Stimulated activated CD8-positive, alpha-beta memory T cell treated with anti-CD3 and anti-CD28 coated beads, Interleukin-15, amount 100 ng/mL, for 48 hours (primary cell): Measurements from ENCODE around the gene NKPD1.

ENCODE experiments used
- DNase-seq, 2 donors: peaks; one replicate each; pipeline ENCODE4 v3.0.0-alpha.2; 2020; ENCODE audit warnings: low read depth in 2 of 2

NKPD1 gene

DNA sequence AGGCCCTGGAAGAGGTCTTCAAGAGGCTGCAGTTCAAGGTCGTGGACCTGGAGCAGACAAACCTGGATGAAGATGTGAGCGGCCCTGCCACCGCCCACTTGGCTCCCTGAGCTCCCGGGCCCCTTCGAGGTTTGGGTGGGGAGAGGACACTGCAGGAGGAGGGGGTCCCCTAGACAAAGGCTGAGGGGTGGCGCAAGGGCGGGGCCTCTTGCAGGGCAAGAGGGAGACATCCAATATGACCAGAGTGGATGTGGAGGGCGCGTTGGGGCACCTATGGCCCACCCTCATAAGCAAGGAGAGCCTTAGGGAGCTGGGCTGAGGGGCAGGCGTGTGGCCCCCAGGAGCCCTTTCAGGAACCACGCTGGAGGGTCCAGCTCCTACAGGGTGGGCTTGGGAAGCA, 20.2 kb downstream of the NKPD1 start:
- no peak for DNase-seq

DNA sequence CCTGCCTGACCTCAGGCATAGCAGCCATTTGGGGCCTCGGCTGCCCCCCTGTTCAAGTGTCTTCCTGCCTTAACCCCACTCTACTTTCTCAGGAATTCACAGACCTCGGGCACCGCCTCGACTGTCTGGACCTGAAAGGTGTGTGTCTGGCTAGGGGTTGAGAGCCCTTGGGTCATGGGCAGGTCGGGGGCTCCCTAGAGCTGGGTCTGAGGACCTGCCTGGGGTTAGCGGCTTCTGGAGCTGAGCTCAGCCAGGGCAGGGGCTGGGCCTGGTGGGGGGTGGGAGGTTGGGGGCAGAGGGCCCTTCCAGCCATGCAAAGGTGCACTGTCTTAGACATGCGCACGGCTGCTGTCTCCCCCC, 20.7 kb downstream of the NKPD1 start:
- DNase-seq = no peak

DNA sequence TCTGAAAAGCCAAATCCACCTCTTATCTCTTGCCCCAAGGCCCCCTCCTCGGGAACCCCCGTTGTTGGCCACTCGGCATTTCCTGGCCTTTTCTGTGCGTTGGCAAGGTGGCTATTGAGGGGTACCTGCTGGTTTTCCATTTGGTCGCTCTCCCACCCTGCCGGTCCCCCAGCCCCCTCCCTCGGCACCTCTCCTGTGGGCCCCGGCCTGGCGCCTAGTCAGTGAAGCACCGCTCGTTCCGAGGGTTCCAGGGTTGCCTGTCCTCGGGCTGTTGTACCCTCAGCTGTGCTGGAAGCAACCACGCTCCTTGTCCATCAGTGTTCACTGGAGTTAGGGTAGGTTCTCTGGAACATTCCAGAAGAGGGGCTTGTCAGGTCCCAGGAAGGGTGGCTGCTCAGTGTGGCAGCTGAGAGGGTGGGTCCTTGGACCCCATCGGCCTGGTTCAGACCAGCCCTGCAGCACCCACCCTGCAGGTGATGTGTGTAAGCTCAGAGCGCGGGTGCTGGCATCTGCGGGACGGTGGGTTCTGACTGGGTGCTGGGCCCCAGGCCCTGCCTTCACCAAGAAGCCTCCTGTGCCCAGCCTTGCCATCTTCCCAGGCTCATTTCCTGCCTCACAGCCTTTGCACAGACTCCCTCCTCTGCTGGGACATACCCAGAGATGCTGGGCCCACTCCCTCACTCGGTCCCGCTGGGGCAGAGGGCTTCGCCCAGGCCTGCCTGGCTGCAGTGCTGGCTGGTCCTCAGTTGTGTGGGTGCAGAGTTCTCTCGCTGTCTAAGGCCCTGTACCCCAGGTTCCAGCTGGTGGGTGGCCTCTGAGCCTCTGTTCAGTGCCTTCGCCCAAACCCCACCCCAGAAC, 21.3 kb downstream of the NKPD1 start:
- DNase-seq = no peak

- no peak for DNase-seq
Observed at GRCh38 chr19:45138303-45138751, 22.5 kb downstream of the NKPD1 start.

DNA sequence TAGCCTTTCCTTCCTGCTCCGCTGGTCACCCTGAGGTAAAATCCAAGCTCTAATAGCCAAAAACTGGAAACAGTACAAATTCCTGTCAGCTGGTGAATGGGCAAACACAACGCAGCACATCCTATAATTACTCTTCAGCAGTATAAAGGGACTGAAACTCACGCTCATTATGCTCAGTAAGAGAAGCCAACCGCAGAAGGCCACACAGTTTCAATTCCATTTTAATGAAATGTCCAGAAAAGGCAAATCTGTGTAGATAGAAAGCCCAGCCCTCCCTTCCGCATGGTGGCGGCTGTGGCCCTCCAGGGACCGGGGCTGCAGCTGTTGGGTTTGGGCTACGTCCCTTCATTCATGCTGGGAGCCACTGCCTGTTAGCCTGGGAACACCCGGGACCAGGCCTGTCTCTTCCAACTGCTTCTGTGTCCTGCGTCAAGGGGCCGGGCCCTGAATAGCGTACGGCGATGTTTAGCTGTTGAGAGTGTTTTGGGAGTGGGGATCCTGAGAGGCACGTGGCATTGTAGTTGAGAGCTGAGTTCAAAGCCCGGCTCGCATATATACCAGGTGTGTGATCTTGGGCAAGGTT, 23.5 kb downstream of the NKPD1 start:
- DNase-seq = no peak

DNA sequence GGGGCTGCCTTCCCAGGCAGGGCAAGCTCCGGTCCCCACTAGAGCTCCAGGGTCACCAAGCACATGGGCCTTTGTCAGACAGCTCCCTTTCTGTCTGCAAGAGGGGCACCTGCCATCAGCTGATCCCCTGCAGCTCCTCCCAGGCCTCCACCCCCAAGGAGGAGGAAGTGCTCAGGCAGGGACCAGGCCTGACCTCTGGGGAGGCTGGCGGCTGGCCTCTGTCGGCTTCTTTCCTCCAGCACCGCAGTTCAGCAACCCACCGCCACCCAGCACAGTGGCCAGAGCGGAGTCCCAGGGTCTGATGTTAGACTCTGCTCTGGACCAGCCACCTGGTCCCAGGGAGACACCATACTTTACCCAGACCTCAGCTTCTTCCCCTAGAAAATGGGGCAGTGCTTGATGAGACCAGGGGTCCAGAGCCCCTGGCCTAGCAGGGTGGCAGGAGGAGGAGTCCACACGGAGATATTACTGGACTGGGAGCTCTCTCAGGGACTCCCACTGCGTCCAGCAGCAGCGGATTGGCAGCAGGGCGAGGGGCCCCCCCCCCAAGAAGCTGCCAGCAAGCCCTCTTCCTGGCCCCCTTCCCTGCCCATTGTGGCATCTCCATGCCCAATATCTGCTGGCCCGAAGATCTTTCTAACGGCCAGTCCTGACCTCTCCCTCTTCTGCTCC, 24.1 kb downstream of the NKPD1 start:
- no peak for DNase-seq

GRCh38 chr19:45135176-45135885, 25.5 kb downstream of the NKPD1 start:
- DNase-seq = no peak

- no peak for DNase-seq
Observed at GRCh38 chr19:45133661-45134060, 27.1 kb downstream of the NKPD1 start.

- DNase-seq = no peak
Observed at GRCh38 chr19:45130888-45131615, 29.7 kb downstream of the NKPD1 start.

GRCh38 chr19:45130236-45130635, 30.5 kb downstream of the NKPD1 start:
- DNase-seq = no peak

DNA sequence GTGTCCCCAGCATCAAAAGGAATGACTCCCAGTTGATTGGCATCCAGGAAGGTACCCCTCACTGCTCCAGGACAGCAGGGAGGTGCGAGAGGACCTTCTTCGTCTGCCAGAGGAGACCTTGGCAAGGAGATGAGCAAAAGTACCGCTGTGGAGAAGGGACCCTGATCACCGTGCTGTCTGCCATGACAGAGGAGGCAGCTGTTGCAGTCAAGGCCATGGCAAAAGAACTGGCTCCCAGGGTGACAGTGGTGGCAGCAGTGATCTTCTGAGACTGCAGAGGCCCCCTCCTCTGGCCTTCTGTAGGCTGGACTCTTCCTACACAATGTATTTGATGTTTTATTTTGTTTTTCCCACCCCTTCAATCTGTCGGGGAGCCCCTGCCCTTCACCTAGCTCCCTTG, 32.0 kb downstream of the NKPD1 start:
- DNase-seq = no peak

DNA sequence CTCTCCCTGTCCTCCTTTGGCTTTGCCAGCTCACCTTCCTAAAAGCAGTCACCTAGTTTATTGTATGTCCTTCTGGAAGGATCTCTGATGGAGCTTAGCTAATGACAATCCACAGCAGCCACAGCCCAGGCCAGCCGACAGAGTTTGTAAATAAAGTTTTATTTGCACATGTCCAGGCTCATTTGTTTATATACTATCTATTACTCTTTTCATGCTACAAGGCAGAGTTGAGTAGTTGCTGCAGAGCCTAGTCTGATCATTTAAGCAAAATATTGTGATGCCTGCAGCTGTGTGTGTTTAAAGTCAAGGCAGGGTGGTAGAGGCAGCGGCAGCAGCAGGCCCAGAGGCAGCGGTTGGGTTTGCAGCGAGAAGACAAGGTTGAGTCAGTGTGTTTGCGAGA, 32.6 kb downstream of the NKPD1 start:
- DNase-seq = no peak

GRCh38 chr19:45126654-45127053, 34.1 kb downstream of the NKPD1 start:
- DNase-seq = no peak

DNA sequence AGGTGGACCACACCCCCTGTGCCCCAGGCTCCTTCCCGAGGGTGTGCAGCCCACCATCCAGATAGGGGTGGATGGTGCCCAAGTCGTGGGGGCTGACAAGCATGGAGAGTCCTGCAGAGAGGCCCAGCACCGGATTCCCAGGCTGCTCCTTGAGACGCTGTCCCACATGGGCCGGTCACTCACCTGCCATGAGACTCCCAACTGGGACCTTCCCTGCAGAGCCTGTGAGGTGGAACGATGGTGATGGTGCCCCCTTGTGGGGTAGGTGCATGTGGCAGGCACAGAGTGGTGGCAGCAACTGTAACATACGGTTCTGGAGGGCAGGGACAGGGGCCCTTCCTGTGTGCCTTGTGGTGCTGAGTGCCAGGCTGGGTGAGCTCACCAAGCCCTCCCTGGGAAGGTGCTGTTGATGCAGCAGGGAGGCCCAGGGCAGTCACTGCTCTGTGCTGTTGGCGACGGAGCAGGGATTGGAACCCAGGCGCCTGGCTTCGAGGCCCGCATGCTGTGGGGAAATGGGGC, 34.7 kb downstream of the NKPD1 start:
- DNase-seq = peak; percentile 43 to 50

DNA sequence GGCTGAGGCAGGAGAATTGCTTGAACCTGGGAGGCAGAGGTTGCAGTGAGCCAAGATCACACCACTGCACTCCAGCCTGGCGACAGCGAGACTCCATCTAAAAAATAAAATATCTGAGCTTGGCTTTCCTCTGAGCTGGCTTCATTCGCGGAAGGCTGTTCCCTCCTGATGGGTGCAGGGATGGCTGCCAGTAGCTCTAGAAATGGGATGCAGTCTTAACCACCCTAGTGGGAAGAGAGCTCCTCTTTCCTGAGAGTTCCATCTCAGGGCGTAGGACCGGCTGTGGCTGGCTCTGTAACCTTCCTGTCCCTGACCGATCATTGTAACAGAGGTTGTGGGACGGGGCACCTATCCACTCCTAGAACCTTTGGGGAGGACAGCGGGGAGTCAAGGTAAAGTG, 35.4 kb downstream of the NKPD1 start:
- no peak for DNase-seq

GRCh38 chr19:45124021-45124420, 36.8 kb downstream of the NKPD1 start:
- DNase-seq = no peak

GRCh38 chr19:45123440-45123850, 37.3 kb downstream of the NKPD1 start:
- no peak for DNase-seq

GRCh38 chr19:45122832-45123231, 38.0 kb downstream of the NKPD1 start:
- no peak for DNase-seq

DNA sequence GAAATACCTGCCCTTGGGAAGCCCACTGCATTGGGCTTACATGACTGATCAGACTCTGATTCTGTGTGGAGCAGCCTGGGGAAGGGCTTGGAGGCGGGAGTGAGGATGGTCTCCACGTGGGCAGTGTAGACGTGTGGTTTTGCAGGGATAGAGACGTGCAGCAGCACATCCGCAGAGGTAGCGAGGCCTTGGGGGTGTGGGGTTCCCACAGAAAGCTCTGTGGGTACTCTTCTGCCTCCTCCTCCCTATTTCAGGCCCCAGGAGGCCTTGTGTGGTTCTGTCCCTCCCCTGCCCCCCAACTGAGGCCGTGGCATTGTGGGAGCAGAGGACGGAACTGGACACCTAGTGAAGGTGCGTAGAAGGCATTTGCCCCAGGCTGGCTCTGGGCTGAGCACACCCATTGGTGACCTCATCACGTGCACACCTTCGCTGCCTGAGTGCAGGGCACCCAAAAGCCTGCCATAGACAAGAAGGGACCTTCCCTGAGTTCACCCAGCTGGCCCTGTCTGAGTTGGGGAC, 38.9 kb downstream of the NKPD1 start:
- DNase-seq = no peak

- DNase-seq = no peak
Observed at GRCh38 chr19:45119582-45119981, 41.2 kb downstream of the NKPD1 start.
